Neural cell (in vitro differentiated cells): ENCODE results near the gene CD47. TPM values are rescaled to one million over a fixed set of nuclear protein-coding genes. Genes with fewer than 3 reads are reported as not detected.

ENCODE experiments used
- H2AFZ ChIP-seq: fragments of 200-600, 300-800 bp; sonication (generic), shearing (Covaris generic); 2 replicates; pipeline ENCODE4 v1.6.0; 2014; ENCODE audit warnings: low read depth, mild to moderate bottlenecking, antibody characterized with exemption, low read length, moderate library complexity
- H3F3A ChIP-seq: fragments of 200-600 bp; shearing (Covaris generic); 2 replicates; pipeline ENCODE4 v1.6.1; 2016; ENCODE audit warnings: mild to moderate bottlenecking, moderate library complexity, mixed read lengths, antibody characterized with exemption, low read length; ENCODE audit not compliant: insufficient read depth, poor library complexity, severe bottlenecking
- H3K27ac ChIP-seq: fragments of 200-600, 300-800 bp; sonication (generic), shearing (Covaris generic); 2 replicates; pipeline ENCODE4 v1.5.1; 2014; ENCODE audit warnings: mild to moderate bottlenecking, low read length, moderate library complexity
- H3K27me3 ChIP-seq: fragments of 300-800, 200-600 bp; sonication (generic), shearing (Covaris generic); 2 replicates; pipeline ENCODE4 v1.6.0; 2014; ENCODE audit warnings: mild to moderate bottlenecking, low read depth, low read length, moderate library complexity; ENCODE audit not compliant: insufficient read depth
- H3K36me3 ChIP-seq: fragments of 300-800, 200-600 bp; sonication (generic), shearing (Covaris generic); 2 replicates; pipeline ENCODE4 v1.5.1; 2014; ENCODE audit warnings: mild to moderate bottlenecking, antibody characterized with exemption, low read length, moderate library complexity; ENCODE audit not compliant: insufficient read depth
- H3K4me2 ChIP-seq: fragments of 300-800, 200-600 bp; sonication (generic), shearing (Covaris generic); 2 replicates; pipeline ENCODE4 v1.6.0; 2014; ENCODE audit warnings: mild to moderate bottlenecking, low read length
- H3K4me3 ChIP-seq: fragments of 300-800, 200-600 bp; sonication (generic), shearing (Covaris generic); 2 replicates; pipeline ENCODE4 v1.5.1; 2014; ENCODE audit warnings: mild to moderate bottlenecking, low read length, moderate library complexity
- H3K79me2 ChIP-seq: fragments of 200-600 bp; shearing (Covaris generic); replicated peaks from 2 replicates; pipeline ENCODE4 v1.6.0; 2014; ENCODE audit warnings: mild to moderate bottlenecking, low read length, moderate library complexity; ENCODE audit not compliant: insufficient read depth
- H3K9ac ChIP-seq: fragments of 300-800, 200-600 bp; sonication (generic), shearing (Covaris generic); 2 replicates; pipeline ENCODE4 v1.6.1; 2016; ENCODE audit warnings: mild to moderate bottlenecking, low read length, mixed read lengths
- H3K9me2 ChIP-seq: fragments of 200-600 bp; shearing (Covaris generic); 2 replicates; pipeline ENCODE4 v1.6.1; 2016; ENCODE audit warnings: mild to moderate bottlenecking, low read length, mixed read lengths; ENCODE audit not compliant: insufficient read depth
- H3K9me3 ChIP-seq: fragments of 200-600, 300-800 bp; sonication (generic), shearing (Covaris generic); 2 replicates; pipeline ENCODE4 v1.6.1; 2016; ENCODE audit warnings: mild to moderate bottlenecking, mixed run types, low read length, moderate library complexity, mixed read lengths
- H4K20me1 ChIP-seq: fragments of 200-600 bp; shearing (Covaris generic); 2 replicates; pipeline ENCODE4 v1.6.1; 2016; ENCODE audit warnings: mild to moderate bottlenecking, mixed run types; ENCODE audit not compliant: insufficient read depth
- EP300 ChIP-seq: fragments of 450-650 bp; conservative IDR thresholded peaks from 2 replicates; pipeline ENCODE4 v1.6.1; 2014; ENCODE audit warnings: antibody characterized with exemption, mild to moderate bottlenecking, moderate library complexity; ENCODE audit not compliant: poor library complexity, severe bottlenecking
- EZH2 ChIP-seq: fragments of 200-600, 300-800 bp; shearing (Covaris generic), sonication (generic); IDR thresholded peaks from 2 replicates; pipeline ENCODE4 v1.6.1; 2014; ENCODE audit warnings: antibody characterized with exemption, low read length, borderline replicate concordance, mild to moderate bottlenecking; ENCODE audit not compliant: insufficient read depth, poor library complexity, severe bottlenecking
- MXI1 ChIP-seq: fragments of 450-650 bp; conservative IDR thresholded peaks from 2 replicates; pipeline ENCODE4 v1.6.1; 2014; ENCODE audit warnings: antibody characterized with exemption, mild to moderate bottlenecking; ENCODE audit not compliant: poor library complexity, severe bottlenecking
- POLR2AphosphoS5 ChIP-seq: IDR thresholded peaks from 2 replicates; pipeline ENCODE4 v1.6.1; 2012
- RAD21 ChIP-seq: fragments of 450-650 bp; conservative IDR thresholded peaks from 2 replicates; pipeline ENCODE4 v1.6.1; 2014; ENCODE audit warnings: antibody characterized with exemption, mild to moderate bottlenecking, moderate library complexity
- SMC3 ChIP-seq: fragments of 450-650 bp; conservative IDR thresholded peaks from 2 replicates; pipeline ENCODE4 v1.6.1; 2014; ENCODE audit warnings: antibody characterized with exemption, mild to moderate bottlenecking, moderate library complexity; ENCODE audit not compliant: poor library complexity
- TAF1 ChIP-seq: IDR thresholded peaks from 2 replicates; pipeline ENCODE4 v1.6.1; 2012; ENCODE audit warnings: low read depth
- polyA plus RNA-seq: library from polyadenylated mRNA; depleted of rRNA; stranded (reverse); fragments of >200 nt; gene quantifications from 2 replicates; pipeline ENCODE4 v1.2.3, GENCODE V29; 2014
- TF ChIP-seq, protein P1 (sequence below): fragments of 450-650 bp; IDR thresholded peaks from 2 replicates; pipeline ENCODE4 v1.5.1; 2014; ENCODE audit warnings: antibody characterized with exemption, mild to moderate bottlenecking, moderate library complexity; ENCODE audit not compliant: poor library complexity, severe bottlenecking
- TF ChIP-seq, protein P2 (sequence below): IDR thresholded peaks from 2 replicates; pipeline ENCODE4 v1.6.1; 2012; ENCODE audit warnings: borderline replicate concordance

Gene CD47
- polyA plus RNA-seq, 1 donor from 2014 or later, result 128 TPM

DNA sequence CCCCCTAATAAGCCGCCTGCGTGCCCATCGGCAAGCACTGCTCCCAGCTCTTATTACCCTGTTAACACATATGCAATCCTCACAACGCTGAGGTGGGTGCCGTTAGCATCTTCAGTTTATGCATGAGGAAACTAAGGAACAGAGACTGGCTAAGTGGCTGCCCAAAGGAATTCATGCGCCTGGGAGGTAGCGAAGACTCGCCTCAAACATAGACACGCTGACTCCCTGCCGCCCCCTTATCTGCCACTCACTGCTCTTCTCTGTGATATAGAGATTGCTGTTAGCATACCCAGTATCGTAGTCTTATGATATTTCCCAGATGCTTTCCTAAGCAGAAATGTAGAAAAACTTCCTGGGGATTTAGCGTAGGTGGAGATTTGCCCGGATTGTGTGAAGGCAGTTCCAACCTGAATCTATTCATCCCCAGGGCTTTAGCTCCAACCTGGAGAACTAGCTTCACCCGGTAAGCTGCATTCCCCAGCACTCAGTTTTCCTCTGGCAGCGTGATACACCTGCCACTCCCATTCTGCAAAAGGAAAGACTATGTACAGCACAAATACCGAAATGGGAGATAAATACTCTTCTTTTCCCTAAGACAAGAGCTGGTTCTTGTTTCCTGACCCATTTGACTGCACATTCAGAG lies 23.7 kb upstream of the CD47 start:
- Histone ChIP-seq H2AFZ (no peak overlapping the region), H3K4me3 (no peak overlapping the region)

DNA sequence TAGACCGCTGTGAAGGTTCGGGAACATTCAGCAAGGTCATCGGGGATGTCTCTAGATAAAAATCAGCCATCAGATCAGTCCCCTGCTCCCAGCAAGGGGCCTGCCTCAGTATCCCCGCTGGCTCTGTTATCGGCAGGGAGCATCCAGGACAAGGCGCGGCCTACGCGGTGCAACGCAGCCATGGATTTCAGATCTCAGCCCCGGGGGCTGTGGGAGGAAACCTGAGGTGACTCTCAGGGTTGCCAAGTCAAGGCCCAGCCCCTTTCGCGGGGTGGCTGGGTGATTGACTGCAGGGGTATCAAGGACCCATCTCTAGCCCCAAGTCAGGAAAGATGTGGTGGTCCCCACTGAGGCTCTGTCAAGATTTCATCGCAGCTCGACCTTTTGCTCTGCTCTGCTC lies 23.1 kb upstream of the CD47 start:
- Histone ChIP-seq H3K4me3 (no peak overlapping the region), H3K79me2 (no peaks in the 10 kb centered on the region), H3K27me3 (no peaks in the 10 kb centered on the region), H3K9me2 (no peaks in the 10 kb centered on the region), H3K9me3 (no peaks in the 10 kb centered on the region), H3K4me2 (no peak overlapping the region), H4K20me1 (no peaks in the 10 kb centered on the region), H3K27ac (no peak overlapping the region), H3F3A (no peaks in the 10 kb centered on the region), H3K36me3 (no peaks in the 10 kb centered on the region), H3K9ac (no peak overlapping the region), H2AFZ (no peak overlapping the region)
- TF ChIP-seq, protein P1, sequence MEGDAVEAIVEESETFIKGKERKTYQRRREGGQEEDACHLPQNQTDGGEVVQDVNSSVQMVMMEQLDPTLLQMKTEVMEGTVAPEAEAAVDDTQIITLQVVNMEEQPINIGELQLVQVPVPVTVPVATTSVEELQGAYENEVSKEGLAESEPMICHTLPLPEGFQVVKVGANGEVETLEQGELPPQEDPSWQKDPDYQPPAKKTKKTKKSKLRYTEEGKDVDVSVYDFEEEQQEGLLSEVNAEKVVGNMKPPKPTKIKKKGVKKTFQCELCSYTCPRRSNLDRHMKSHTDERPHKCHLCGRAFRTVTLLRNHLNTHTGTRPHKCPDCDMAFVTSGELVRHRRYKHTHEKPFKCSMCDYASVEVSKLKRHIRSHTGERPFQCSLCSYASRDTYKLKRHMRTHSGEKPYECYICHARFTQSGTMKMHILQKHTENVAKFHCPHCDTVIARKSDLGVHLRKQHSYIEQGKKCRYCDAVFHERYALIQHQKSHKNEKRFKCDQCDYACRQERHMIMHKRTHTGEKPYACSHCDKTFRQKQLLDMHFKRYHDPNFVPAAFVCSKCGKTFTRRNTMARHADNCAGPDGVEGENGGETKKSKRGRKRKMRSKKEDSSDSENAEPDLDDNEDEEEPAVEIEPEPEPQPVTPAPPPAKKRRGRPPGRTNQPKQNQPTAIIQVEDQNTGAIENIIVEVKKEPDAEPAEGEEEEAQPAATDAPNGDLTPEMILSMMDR, result no peak
- TF ChIP-seq RAD21 (no peak), TAF1 (no peak), EP300 (no peak), EZH2 (no peak), MXI1 (no peak), POLR2AphosphoS5 (no peak), SMC3 (no peak)

More for the DNA sequence above, 23.7 kb upstream of the CD47 start:
- no peak overlapping the region for H3K9ac ChIP-seq
- no peak overlapping the region for H3K27ac ChIP-seq
- no peaks in the 10 kb centered on the region for H3K79me2 ChIP-seq
- TF ChIP-seq EP300, result no peak
- TF ChIP-seq MXI1, result no peak
- no peak for TF ChIP-seq POLR2AphosphoS5
- TF ChIP-seq EZH2, result no peak
- TF ChIP-seq, protein P2, sequence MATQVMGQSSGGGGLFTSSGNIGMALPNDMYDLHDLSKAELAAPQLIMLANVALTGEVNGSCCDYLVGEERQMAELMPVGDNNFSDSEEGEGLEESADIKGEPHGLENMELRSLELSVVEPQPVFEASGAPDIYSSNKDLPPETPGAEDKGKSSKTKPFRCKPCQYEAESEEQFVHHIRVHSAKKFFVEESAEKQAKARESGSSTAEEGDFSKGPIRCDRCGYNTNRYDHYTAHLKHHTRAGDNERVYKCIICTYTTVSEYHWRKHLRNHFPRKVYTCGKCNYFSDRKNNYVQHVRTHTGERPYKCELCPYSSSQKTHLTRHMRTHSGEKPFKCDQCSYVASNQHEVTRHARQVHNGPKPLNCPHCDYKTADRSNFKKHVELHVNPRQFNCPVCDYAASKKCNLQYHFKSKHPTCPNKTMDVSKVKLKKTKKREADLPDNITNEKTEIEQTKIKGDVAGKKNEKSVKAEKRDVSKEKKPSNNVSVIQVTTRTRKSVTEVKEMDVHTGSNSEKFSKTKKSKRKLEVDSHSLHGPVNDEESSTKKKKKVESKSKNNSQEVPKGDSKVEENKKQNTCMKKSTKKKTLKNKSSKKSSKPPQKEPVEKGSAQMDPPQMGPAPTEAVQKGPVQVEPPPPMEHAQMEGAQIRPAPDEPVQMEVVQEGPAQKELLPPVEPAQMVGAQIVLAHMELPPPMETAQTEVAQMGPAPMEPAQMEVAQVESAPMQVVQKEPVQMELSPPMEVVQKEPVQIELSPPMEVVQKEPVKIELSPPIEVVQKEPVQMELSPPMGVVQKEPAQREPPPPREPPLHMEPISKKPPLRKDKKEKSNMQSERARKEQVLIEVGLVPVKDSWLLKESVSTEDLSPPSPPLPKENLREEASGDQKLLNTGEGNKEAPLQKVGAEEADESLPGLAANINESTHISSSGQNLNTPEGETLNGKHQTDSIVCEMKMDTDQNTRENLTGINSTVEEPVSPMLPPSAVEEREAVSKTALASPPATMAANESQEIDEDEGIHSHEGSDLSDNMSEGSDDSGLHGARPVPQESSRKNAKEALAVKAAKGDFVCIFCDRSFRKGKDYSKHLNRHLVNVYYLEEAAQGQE, result peak; percentile 45
- TF ChIP-seq, protein P1, result no peak
- no peak for TF ChIP-seq SMC3
- TF ChIP-seq TAF1, result no peak
- no peaks in the 10 kb centered on the region for H3K9me3 ChIP-seq
- no peaks in the 10 kb centered on the region for H3F3A ChIP-seq
- no peaks in the 10 kb centered on the region for H3K36me3 ChIP-seq
- no peaks in the 10 kb centered on the region for H3K9me2 ChIP-seq
- H4K20me1 ChIP-seq, result no peaks in the 10 kb centered on the region
- H3K27me3 ChIP-seq, result no peaks in the 10 kb centered on the region
- H3K4me2 ChIP-seq, result no peak overlapping the region
